Measurements from ENCODE around the gene ATP11A. TPM values are rescaled to one million over a fixed set of nuclear protein-coding genes. Genes with fewer than 3 reads are reported as not detected.

Gene ATP11A
- total RNA-seq, 1 experiment from 2014 or later: 9.4 TPM

DNA sequence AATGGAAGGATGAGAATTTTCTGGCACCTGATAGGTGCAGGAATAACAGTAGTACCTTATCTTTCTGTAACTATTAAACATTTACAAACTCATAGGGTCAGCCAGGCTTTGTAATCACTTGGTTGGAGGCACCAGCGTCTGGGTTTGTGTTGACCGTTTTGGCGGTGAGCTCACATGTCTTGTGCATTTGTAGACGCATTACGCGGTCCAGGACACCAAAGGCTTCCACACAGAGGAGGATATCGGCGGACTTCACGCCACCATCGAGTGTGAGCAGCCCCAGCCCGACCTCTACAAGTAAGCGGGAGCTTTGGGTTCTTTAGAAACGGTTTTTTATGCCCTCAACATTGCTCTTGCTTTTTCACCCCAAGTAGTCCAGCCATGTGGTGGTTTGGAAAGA is 129.3 kb downstream of the ATP11A start:
- no peak for DNase-seq (ENCODE audit: low spot score)
- H3K4me1 ChIP-seq (ENCODE audit: insufficient read depth, low read length, poor library complexity, severe bottlenecking): no peaks in the 10 kb centered on the region
- CTCF ChIA-PET: no interaction called here
- no peaks in the 10 kb centered on the region for H3K36me3 ChIP-seq (ENCODE audit: insufficient read depth, low read length, poor library complexity, severe bottlenecking)
- H3K27ac ChIP-seq (ENCODE audit: low read depth, low read length, poor library complexity, severe bottlenecking): no peak overlapping the region
- TF ChIP-seq, protein P1, sequence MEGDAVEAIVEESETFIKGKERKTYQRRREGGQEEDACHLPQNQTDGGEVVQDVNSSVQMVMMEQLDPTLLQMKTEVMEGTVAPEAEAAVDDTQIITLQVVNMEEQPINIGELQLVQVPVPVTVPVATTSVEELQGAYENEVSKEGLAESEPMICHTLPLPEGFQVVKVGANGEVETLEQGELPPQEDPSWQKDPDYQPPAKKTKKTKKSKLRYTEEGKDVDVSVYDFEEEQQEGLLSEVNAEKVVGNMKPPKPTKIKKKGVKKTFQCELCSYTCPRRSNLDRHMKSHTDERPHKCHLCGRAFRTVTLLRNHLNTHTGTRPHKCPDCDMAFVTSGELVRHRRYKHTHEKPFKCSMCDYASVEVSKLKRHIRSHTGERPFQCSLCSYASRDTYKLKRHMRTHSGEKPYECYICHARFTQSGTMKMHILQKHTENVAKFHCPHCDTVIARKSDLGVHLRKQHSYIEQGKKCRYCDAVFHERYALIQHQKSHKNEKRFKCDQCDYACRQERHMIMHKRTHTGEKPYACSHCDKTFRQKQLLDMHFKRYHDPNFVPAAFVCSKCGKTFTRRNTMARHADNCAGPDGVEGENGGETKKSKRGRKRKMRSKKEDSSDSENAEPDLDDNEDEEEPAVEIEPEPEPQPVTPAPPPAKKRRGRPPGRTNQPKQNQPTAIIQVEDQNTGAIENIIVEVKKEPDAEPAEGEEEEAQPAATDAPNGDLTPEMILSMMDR (conservative IDR thresholded peaks at IDR 0.05; ENCODE audit: low read depth, low read length): no peak
- no peak for TF ChIP-seq EZH2 (IDR thresholded peaks at IDR 0.05; ENCODE audit: borderline replicate concordance, low read depth, low read length, poor library complexity, severe bottlenecking)
- intact Hi-C loops (cut with micrococcal nuclease; ENCODE audit: unreplicated experiment): no loop called here
- POLR2A ChIA-PET (ENCODE audit: low non-redundant PET): no interaction called here
- H3K4me3 ChIP-seq (ENCODE audit: low read depth, low read length, poor library complexity, severe bottlenecking): no peak overlapping the region
- BruUV-seq (replicated peaks): no TSS peak
- H3K9me3 ChIP-seq (ENCODE audit: low read depth, low read length, poor library complexity, severe bottlenecking): no peaks in the 10 kb centered on the region
- H3K27me3 ChIP-seq (replicated peaks; ENCODE audit: insufficient read depth, low read depth, low read length, poor library complexity): no peaks in the 10 kb centered on the region

DNA sequence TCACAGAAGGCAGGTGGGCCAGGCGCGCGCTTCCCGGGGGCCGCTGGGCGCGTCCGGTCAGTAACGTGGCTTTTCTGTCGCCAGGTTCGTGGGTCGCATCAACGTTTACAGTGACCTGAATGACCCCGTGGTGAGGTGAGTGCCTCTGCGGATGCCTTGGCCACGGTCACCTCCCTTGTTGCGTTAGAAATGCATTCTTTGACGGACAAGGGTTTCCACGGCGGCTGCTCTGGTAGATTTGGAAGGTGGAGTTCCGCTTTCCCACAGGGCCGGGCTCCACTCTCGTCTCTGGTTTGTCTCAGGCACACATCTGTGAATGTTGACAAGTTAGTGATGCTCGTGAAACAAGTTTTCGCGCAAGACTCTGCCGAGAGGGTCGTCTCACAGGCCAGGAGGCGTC is 130.0 kb downstream of the ATP11A start:
- no peak for TF ChIP-seq EZH2 (IDR thresholded peaks at IDR 0.05; ENCODE audit: borderline replicate concordance, low read depth, low read length, poor library complexity, severe bottlenecking)
- TF ChIP-seq, protein P1 (conservative IDR thresholded peaks at IDR 0.05; ENCODE audit: low read depth, low read length): no peak
- POLR2A ChIA-PET (ENCODE audit: low non-redundant PET): no interaction called here
- Histone ChIP-seq H3K9me3 (ENCODE audit: low read depth, low read length, poor library complexity, severe bottlenecking) (no peaks in the 10 kb centered on the region), H3K4me3 (ENCODE audit: low read depth, low read length, poor library complexity, severe bottlenecking) (no peak overlapping the region), H3K36me3 (ENCODE audit: insufficient read depth, low read length, poor library complexity, severe bottlenecking) (no peaks in the 10 kb centered on the region), H3K4me1 (ENCODE audit: insufficient read depth, low read length, poor library complexity, severe bottlenecking) (no peaks in the 10 kb centered on the region), H3K27ac (ENCODE audit: low read depth, low read length, poor library complexity, severe bottlenecking) (no peak overlapping the region), H3K27me3 (replicated peaks; ENCODE audit: insufficient read depth, low read depth, low read length, poor library complexity) (no peaks in the 10 kb centered on the region)
- DNase-seq (ENCODE audit: low spot score): no peak
- intact Hi-C loops (cut with micrococcal nuclease; ENCODE audit: unreplicated experiment): no loop called here
- no TSS peak for BruUV-seq (replicated peaks)
- CTCF ChIA-PET: no interaction called here

DNA sequence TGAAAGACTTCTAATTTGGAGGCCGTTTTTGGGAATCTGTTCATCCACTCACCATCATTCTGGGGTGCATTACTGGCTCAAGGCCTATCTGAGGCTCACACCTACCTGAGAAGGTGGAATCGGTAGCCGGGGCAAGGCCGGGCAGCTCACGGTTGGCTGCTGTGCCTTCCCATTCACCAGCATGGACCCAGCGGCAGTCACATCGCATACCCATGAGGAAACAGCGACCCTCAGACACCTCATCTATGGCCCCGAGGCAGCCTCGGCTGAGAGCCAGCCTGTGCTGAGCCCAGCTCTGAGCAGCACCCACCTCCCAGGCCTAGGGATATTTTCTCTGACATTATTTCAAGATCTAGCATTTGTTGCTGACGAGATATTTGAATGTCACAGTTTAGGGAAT is 130.5 kb downstream of the ATP11A start:
- H3K27me3 ChIP-seq (replicated peaks; ENCODE audit: insufficient read depth, low read depth, low read length, poor library complexity): no peaks in the 10 kb centered on the region
- intact Hi-C loops (cut with micrococcal nuclease; ENCODE audit: unreplicated experiment): no loop called here
- no peak for DNase-seq (ENCODE audit: low spot score)
- no peaks in the 10 kb centered on the region for H3K4me1 ChIP-seq (ENCODE audit: insufficient read depth, low read length, poor library complexity, severe bottlenecking)
- TF ChIP-seq, protein P1 (conservative IDR thresholded peaks at IDR 0.05; ENCODE audit: low read depth, low read length): no peak
- H3K36me3 ChIP-seq (ENCODE audit: insufficient read depth, low read length, poor library complexity, severe bottlenecking): no peaks in the 10 kb centered on the region
- no TSS peak for BruUV-seq (replicated peaks)
- ChIA-PET POLR2A (ENCODE audit: low non-redundant PET) (no interaction called here), CTCF (no interaction called here)
- no peaks in the 10 kb centered on the region for H3K9me3 ChIP-seq (ENCODE audit: low read depth, low read length, poor library complexity, severe bottlenecking)
- H3K4me3 ChIP-seq (ENCODE audit: low read depth, low read length, poor library complexity, severe bottlenecking): no peak overlapping the region
- no peak overlapping the region for H3K27ac ChIP-seq (ENCODE audit: low read depth, low read length, poor library complexity, severe bottlenecking)
